Measurements from ENCODE around the gene NRBF2. TPM values are rescaled to one million over a fixed set of nuclear protein-coding genes. Genes with fewer than 3 reads are reported as not detected.

NRBF2 gene
- polyA plus RNA-seq, 3 donors = 13.6 to 38.1 (median 17.9) TPM

GRCh38 chr10:63171255-63171855, 38.2 kb downstream of the NRBF2 start:
- H3K4me3 Mint-ChIP-seq = no peak overlapping the region
- Histone ChIP-seq H3K27me3 (ENCODE audit: control insufficient read depth in 2 of 2, insufficient read depth in 2 of 2, low read length in 2 of 2) (no peaks in the 10 kb centered on the region), H3K4me1 (ENCODE audit: control insufficient read depth in 1 of 2, insufficient read depth in 2 of 2, low read length in 2 of 2) (peaks cover 20 to 26% of the 10 kb centered on the region in 2 donors), H3K79me2 (ENCODE audit: insufficient read depth, low read length) (peaks cover 5% of the 10 kb centered on the region), H3K4me3 (replicated peaks in 1 of 3; ENCODE audit: low read depth in 2 of 3, low read length in 3 of 3) (no peak overlapping the region), H3K27ac (ENCODE audit: low read depth in 1 of 2, low read length in 2 of 2) (no peak overlapping the region), H3K4me2 (replicated peaks; ENCODE audit: extremely low read depth, low read length, poor library complexity, severe bottlenecking) (no peak overlapping the region), H3K9ac (ENCODE audit: insufficient read depth, low read length, poor library complexity, severe bottlenecking) (no peak overlapping the region), H4K20me1 (ENCODE audit: insufficient read depth, low read length) (peaks cover 84% of the 10 kb centered on the region), H3K9me3 (replicated peaks in 1 of 2; ENCODE audit: control insufficient read depth in 1 of 2, insufficient read depth in 1 of 2, low read length in 2 of 2) (no peaks in the 10 kb centered on the region), H2AFZ (ENCODE audit: insufficient read depth, low read depth, low read length, poor library complexity, severe bottlenecking) (no peak overlapping the region), H3K36me3 (replicated peaks in 1 of 2; ENCODE audit: control insufficient read depth in 1 of 2, insufficient read depth in 2 of 2, low read length in 2 of 2) (peaks cover 57 to 82% of the 10 kb centered on the region in 2 donors)
- H3K4me1 Mint-ChIP-seq = peaks cover 24% of the 10 kb centered on the region
- H3K9me3 Mint-ChIP-seq = no peaks in the 10 kb centered on the region
- no peak overlapping the region for H3K27ac Mint-ChIP-seq
- H3K27me3 Mint-ChIP-seq (ENCODE audit: low read depth in 3 of 3) = no peaks in the 10 kb centered on the region
- intact Hi-C loops (cut with micrococcal nuclease) = loop anchor here (10.0 kb wide), 2 partner anchors 463 to 553 kb away; no protein-coding TSS in a partner anchor
- H3K36me3 Mint-ChIP-seq = peaks cover 67 to 77% of the 10 kb centered on the region in 2 donors
- no peak for DNase-seq
- no peak for TF ChIP-seq CTCF (IDR thresholded peaks at IDR 0.05)
- 100% methylated on average over 1 of the region's 1 CpG for WGBS (ENCODE audit: insufficient coverage)

GRCh38 chr10:63171926-63172325, 38.8 kb downstream of the NRBF2 start:
- Histone ChIP-seq H4K20me1 (ENCODE audit: insufficient read depth, low read length) (peaks cover 81% of the 10 kb centered on the region), H3K79me2 (ENCODE audit: insufficient read depth, low read length) (peaks cover 5% of the 10 kb centered on the region)
- H3K36me3 Mint-ChIP-seq = peaks cover 67 to 81% of the 10 kb centered on the region in 2 donors

More at GRCh38 chr10:63171926-63172325, 38.8 kb downstream of the NRBF2 start:
- peaks cover 27% of the 10 kb centered on the region for H3K4me1 Mint-ChIP-seq
- Histone ChIP-seq H2AFZ (ENCODE audit: insufficient read depth, low read depth, low read length, poor library complexity, severe bottlenecking) (no peak overlapping the region), H3K4me1 (ENCODE audit: control insufficient read depth in 1 of 2, insufficient read depth in 2 of 2, low read length in 2 of 2) (peaks cover 20 to 26% of the 10 kb centered on the region in 2 donors), H3K27ac (ENCODE audit: low read depth in 1 of 2, low read length in 2 of 2) (no peak overlapping the region), H3K4me2 (replicated peaks; ENCODE audit: extremely low read depth, low read length, poor library complexity, severe bottlenecking) (no peak overlapping the region), H3K27me3 (ENCODE audit: control insufficient read depth in 2 of 2, insufficient read depth in 2 of 2, low read length in 2 of 2) (no peaks in the 10 kb centered on the region), H3K9ac (ENCODE audit: insufficient read depth, low read length, poor library complexity, severe bottlenecking) (no peak overlapping the region), H3K36me3 (replicated peaks in 1 of 2; ENCODE audit: control insufficient read depth in 1 of 2, insufficient read depth in 2 of 2, low read length in 2 of 2) (peaks cover 58 to 82% of the 10 kb centered on the region in 2 donors), H3K4me3 (replicated peaks in 1 of 3; ENCODE audit: low read depth in 2 of 3, low read length in 3 of 3) (no peak overlapping the region), H3K9me3 (replicated peaks in 1 of 2; ENCODE audit: control insufficient read depth in 1 of 2, insufficient read depth in 1 of 2, low read length in 2 of 2) (no peaks in the 10 kb centered on the region)
- H3K9me3 Mint-ChIP-seq = no peaks in the 10 kb centered on the region
- intact Hi-C loops (cut with micrococcal nuclease) = loop anchor here (10.0 kb wide), 2 partner anchors 463 to 553 kb away; no protein-coding TSS in a partner anchor
- TF ChIP-seq CTCF (IDR thresholded peaks at IDR 0.05) = no peak
- H3K27me3 Mint-ChIP-seq (ENCODE audit: low read depth in 3 of 3) = no peaks in the 10 kb centered on the region
- WGBS (ENCODE audit: insufficient coverage) = no CpG with 5 or more reads among the region's 1 CpG
- no peak for DNase-seq
- H3K4me3 Mint-ChIP-seq = no peak overlapping the region
- no peak overlapping the region for H3K27ac Mint-ChIP-seq

Data from CD14-positive monocyte (primary cell).